SK-N-SH (cell line): ENCODE data around the gene RNF217. TPM values are rescaled to one million over a fixed set of nuclear protein-coding genes. Genes with fewer than 3 reads are reported as not detected.

Source experiments
- CTCF ChIA-PET: fragments of 300-600, 350-600 bp; formaldehyde crosslinking; extraction: SDS; loops from one replicate; lab custom pipeline; 2021; lab: Yijun Ruan, JAX
- POLR2A ChIA-PET: fragments of 350-600 bp; sonication (Branson Sonifier 250); formaldehyde crosslinking; extraction: SDS; loops from one replicate; lab custom pipeline; 2020; ENCODE audit warnings: antibody characterized with exemption, inconsistent platforms; lab: Yijun Ruan, JAX
- DNase-seq: peaks from one replicate; pipeline ENCODE4 v3.0.0; 2012
- H2AFZ ChIP-seq: fragments of 200-600 bp; sonication (generic); 2 replicates; pipeline ENCODE4 v1.8.1; 2016; ENCODE audit warnings: antibody characterized with exemption, mild to moderate bottlenecking, low read depth
- H3F3A ChIP-seq: fragments of 200-600 bp; sonication (generic); replicated peaks from 2 replicates; pipeline ENCODE3; 2016; ENCODE audit warnings: antibody characterized with exemption, mild to moderate bottlenecking; ENCODE audit not compliant: insufficient read depth
- H3K27ac ChIP-seq, 2 experiments: fragments of 200-500 bp in 1 of 2; fragments of 200-600 bp in 1 of 2; sonication (Bioruptor generic) in 1 of 2; sonication (generic), shearing (Covaris generic) in 1 of 2; 2 replicates each; pipeline versions ENCODE4 v1.5.1 to v1.6.1; 2014 to 2016; ENCODE audit warnings: low read depth in 2 of 2, inconsistent platforms in 1 of 2, low read length in 1 of 2, mild to moderate bottlenecking in 1 of 2, mixed read lengths in 1 of 2
- H3K27me3 ChIP-seq: fragments of 200-600 bp; sonication (generic), shearing (Covaris generic); 2 replicates; pipeline ENCODE4 v1.6.1; 2016; ENCODE audit warnings: mixed run types; ENCODE audit not compliant: insufficient read depth
- H3K36me3 ChIP-seq, 2 experiments: fragments of 200-500 bp in 1 of 2; fragments of 200-600 bp in 1 of 2; sonication (Bioruptor generic) in 1 of 2; sonication (generic) in 1 of 2; replicated peaks in 1 of 2; 2 replicates each; pipeline versions ENCODE3 to v1.5.1; 2014 to 2016; ENCODE audit warnings: low read length in 1 of 2, mild to moderate bottlenecking in 1 of 2; ENCODE audit not compliant: insufficient read depth in 2 of 2, control insufficient read depth in 1 of 2
- H3K4me1 ChIP-seq, 2 experiments: fragments of 200-500 bp in 1 of 2; fragments of 200-600 bp in 1 of 2; sonication (Bioruptor generic) in 1 of 2; sonication (generic), shearing (Covaris generic) in 1 of 2; 2 replicates each; pipeline versions ENCODE4 v1.5.1 to v1.6.1; 2014 to 2016; ENCODE audit warnings: low read depth in 1 of 2, low read length in 1 of 2, mixed run types in 1 of 2; ENCODE audit not compliant: insufficient read depth in 2 of 2, control insufficient read depth in 1 of 2
- H3K4me2 ChIP-seq: fragments of 200-600 bp; sonication (generic), shearing (Covaris generic); 2 replicates; pipeline ENCODE4 v1.6.1; 2017; ENCODE audit warnings: mixed run types
- H3K4me3 ChIP-seq, 2 experiments: fragments of 200-500 bp in 1 of 2; fragments of 200-600 bp in 1 of 2; sonication (Bioruptor generic) in 1 of 2; sonication (generic), shearing (Covaris generic) in 1 of 2; 2 replicates each; pipeline versions ENCODE4 v1.5.1 to v1.8.1; 2014 to 2016; ENCODE audit warnings: low read depth in 2 of 2, inconsistent platforms in 1 of 2, low read length in 1 of 2, mild to moderate bottlenecking in 1 of 2, mixed read lengths in 1 of 2, moderate library complexity in 1 of 2
- H3K79me2 ChIP-seq: fragments of 200-600 bp; sonication (generic); 2 replicates; pipeline ENCODE4 v1.8.1; 2017; ENCODE audit warnings: mild to moderate bottlenecking; ENCODE audit not compliant: insufficient read depth
- H3K9ac ChIP-seq: fragments of 200-600 bp; sonication (generic); 2 replicates; pipeline ENCODE4 v1.6.1; 2017; ENCODE audit warnings: mixed run types
- H3K9me2 ChIP-seq: fragments of 200-600 bp; sonication (generic); 2 replicates; pipeline ENCODE4 v1.6.1; 2017; ENCODE audit warnings: mixed run types
- H3K9me3 ChIP-seq: fragments of 200-600 bp; sonication (generic); 2 replicates; pipeline ENCODE4 v1.6.1; 2017; ENCODE audit warnings: mixed run types, mild to moderate bottlenecking, moderate library complexity
- H4K20me1 ChIP-seq: fragments of 200-600 bp; sonication (generic); 2 replicates; pipeline ENCODE4 v1.6.1; 2017; ENCODE audit warnings: mild to moderate bottlenecking, mixed run types; ENCODE audit not compliant: insufficient read depth
- CHD2 ChIP-seq: fragments of 150-350 bp; IDR thresholded peaks from 2 replicates; pipeline ENCODE4 v1.6.1; 2018; ENCODE audit warnings: low read length; ENCODE audit not compliant: partially characterized antibody
- EZH2phosphoT487 ChIP-seq: fragments of 200-600 bp; sonication (generic); IDR thresholded peaks from 2 replicates; pipeline ENCODE4 v1.6.1; 2017; ENCODE audit warnings: low read depth, mixed run types, mild to moderate bottlenecking, antibody characterized with exemption, moderate library complexity, borderline replicate concordance
- GABPA ChIP-seq: IDR thresholded peaks from 2 replicates; pipeline ENCODE4 v1.4.0; 2012; ENCODE audit warnings: low read depth, mild to moderate bottlenecking
- GATA2 ChIP-seq: sonication (generic); formaldehyde crosslinking; IDR thresholded peaks from 2 replicates; pipeline ENCODE4 v1.5.0; 2020; ENCODE audit warnings: mild to moderate bottlenecking, missing genetic modification reagents
- IRF3 ChIP-seq: fragments of 150-350 bp; IDR thresholded peaks from 2 replicates; pipeline ENCODE4 v1.6.1; 2016; ENCODE audit warnings: mild to moderate bottlenecking, low read depth, low read length
- JUND ChIP-seq: IDR thresholded peaks from 2 replicates; pipeline ENCODE4 v1.4.0; 2012
- MEF2A ChIP-seq: IDR thresholded peaks from 2 replicates; pipeline ENCODE4 v1.4.0; 2012; ENCODE audit warnings: low read depth, borderline replicate concordance
- MXI1 ChIP-seq: IDR thresholded peaks from 2 replicates; pipeline ENCODE4 v1.6.1; 2012; ENCODE audit warnings: mild to moderate bottlenecking, low read depth, low read length, improper control_type of control experiment
- NFIC ChIP-seq: IDR thresholded peaks from 2 replicates; pipeline ENCODE4 v1.4.0; 2012; ENCODE audit warnings: borderline replicate concordance
- NRF1 ChIP-seq: IDR thresholded peaks from 2 replicates; pipeline ENCODE4 v1.6.1; 2012; ENCODE audit warnings: low read depth, mild to moderate bottlenecking, low read length
- PBX3 ChIP-seq: IDR thresholded peaks from 2 replicates; pipeline ENCODE4; 2012
- RFX5 ChIP-seq: IDR thresholded peaks from 2 replicates; pipeline ENCODE4 v1.6.1; 2012; ENCODE audit warnings: mild to moderate bottlenecking, improper control_type of control experiment, low read length
- RXRA ChIP-seq: IDR thresholded peaks from 2 replicates; pipeline ENCODE4 v1.4.0; 2012; ENCODE audit warnings: low read depth, mild to moderate bottlenecking, borderline replicate concordance
- SIN3A ChIP-seq: IDR thresholded peaks from 2 replicates; pipeline ENCODE4 v1.6.1; 2012; ENCODE audit warnings: low read depth, mild to moderate bottlenecking, low read length, moderate library complexity, borderline replicate concordance
- SMC3 ChIP-seq: IDR thresholded peaks from 2 replicates; pipeline ENCODE4 v1.6.1; 2012; ENCODE audit warnings: low read depth, low read length, improper control_type of control experiment
- TAF1 ChIP-seq: IDR thresholded peaks from 2 replicates; pipeline ENCODE4 v1.6.1; 2012; ENCODE audit warnings: low read depth, mild to moderate bottlenecking, low read length, moderate library complexity, borderline replicate concordance
- TCF12 ChIP-seq: IDR thresholded peaks from 2 replicates; pipeline ENCODE4 v1.4.0; 2012
- USF1 ChIP-seq: IDR thresholded peaks from 2 replicates; pipeline ENCODE4 v1.4.0; 2012; ENCODE audit warnings: low read depth, borderline replicate concordance
- USF2 ChIP-seq: fragments of 150-350 bp; IDR thresholded peaks from 2 replicates; pipeline ENCODE4 v1.6.1; 2017; ENCODE audit warnings: antibody characterized with exemption, low read length, low read depth, borderline replicate concordance
- YY1 ChIP-seq: IDR thresholded peaks from 2 replicates; pipeline ENCODE4 v1.4.0; 2012; ENCODE audit warnings: low read depth, mild to moderate bottlenecking
- WGBS: methylation state at CpG from one replicate; pipeline ENCODE4 v1.1.6; 2017; ENCODE audit warnings: low lambda C conversion rate; 5-methylcytosine and 5-hydroxymethylcytosine counted together
- polyA plus RNA-seq, 3 experiments: library from polyadenylated mRNA; depleted of rRNA; stranded (reverse); fragments of >200 nt; gene quantifications; 2 replicates each; pipeline ENCODE4 v1.2.3, GENCODE V29; 2012

The RNF217 gene
- polyA plus RNA-seq, 1 of the 3 experiments (the other 2 are of a cell fraction) = 0.28 TPM

GRCh38 chr6:124960757-124961463 lies 1.3 kb upstream of the RNF217 start:
- WGBS = 11% methylated on average over 4 of the region's 4 CpGs
- Histone ChIP-seq H3K9ac (no peak overlapping the region), H3K9me2 (no peaks in the 10 kb centered on the region), H3K27me3 (peaks cover 14% of the 10 kb centered on the region), H2AFZ (no peak overlapping the region), H3K27ac (no peak overlapping the region; a peak in 1 of 4 replicates), H3K4me3 (peak overlapping the region in 1 of 2 experiments; percentile 58; a peak in 2 of 4 replicates), H3K36me3 (no peaks in the 10 kb centered on the region), H3K4me1 (no peaks in the 10 kb centered on the region; a peak in 1 of 4 replicates), H3K4me2 (peak overlapping the region; percentile 78), H3K9me3 (no peaks in the 10 kb centered on the region), H3K79me2 (no peaks in the 10 kb centered on the region), H3F3A (no peaks in the 10 kb centered on the region), H4K20me1 (no peaks in the 10 kb centered on the region)
- DNase-seq = no peak
- POLR2A ChIA-PET = no interaction called here
- TF ChIP-seq SMC3 (no peak), PBX3 (no peak), TAF1 (no peak), GABPA (no peak), RXRA (no peak), RFX5 (no peak), GATA2 (no peak), IRF3 (no peak), YY1 (no peak), SIN3A (no peak), TCF12 (no peak), NFIC (no peak), CHD2 (no peak), MEF2A (no peak), JUND (no peak), MXI1 (no peak), USF2 (no peak), EZH2phosphoT487 (no peak), USF1 (no peak), NRF1 (no peak)
- CTCF ChIA-PET = no interaction called here
